HG03025 (cell line): ENCODE results near the gene RAB24.
"Not testable (repeated sequence)": the region's sequence is repeated elsewhere in the genome, so short reads cannot be mapped to it uniquely, and the experiment has no call there.

Experiments
- ATAC-seq: cut with Tn5 transposase; IDR thresholded peaks from one replicate; pipeline ENCODE4 v1.9.1; 2021; ENCODE audit warnings: mild to moderate bottlenecking, moderate library complexity; ENCODE audit not compliant: unreplicated experiment, low FRiP score

RAB24 gene

DNA sequence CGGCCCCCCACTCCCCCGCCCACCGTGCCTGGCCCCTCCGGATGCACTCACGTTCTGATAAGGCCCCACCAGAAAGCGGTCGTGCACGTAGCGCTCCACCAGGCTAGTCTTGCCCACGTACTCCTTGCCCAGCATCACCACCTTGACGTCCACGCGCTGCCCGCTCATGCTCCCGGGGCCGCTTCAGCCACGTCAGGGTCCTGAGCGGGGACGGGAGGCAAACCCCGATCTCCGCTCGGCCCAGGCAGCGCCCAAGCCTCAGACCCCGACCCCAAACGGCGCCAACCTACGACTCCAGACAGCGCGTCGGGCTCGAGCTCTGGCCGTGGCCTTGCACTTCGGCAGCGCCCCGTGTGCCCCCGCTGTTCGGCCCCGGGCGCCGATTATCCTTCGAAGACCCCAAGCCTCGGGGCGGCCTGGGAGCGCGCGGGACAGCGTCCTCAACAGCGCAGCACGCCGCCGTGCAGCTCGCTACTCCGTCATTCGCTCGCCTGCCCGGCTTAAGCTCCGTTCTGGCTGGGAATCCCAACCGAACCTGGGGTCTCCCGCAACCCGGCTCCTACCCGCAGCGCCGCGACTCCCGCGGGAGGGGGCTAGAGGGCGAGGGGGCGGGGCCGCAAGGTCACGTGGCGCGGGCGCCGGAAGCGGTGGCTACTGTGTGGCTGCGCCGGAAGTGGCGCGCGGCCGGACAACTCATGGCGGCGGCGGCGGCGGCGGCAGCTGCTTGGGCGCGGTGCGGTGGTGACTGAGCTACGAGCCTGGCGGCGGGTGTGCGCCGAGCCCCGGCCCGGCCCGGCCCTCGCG, at the start of gene RAB24, which contains the start of gene PRELID1:
RAB24 (minus strand) TSS at position 599 of the 804 bp plus-strand sequence; CDS start at position 168, 431 bp downstream.
PRELID1 (plus strand) TSS at position 679 of the 804 bp plus-strand sequence. CDS start 187 bp downstream, outside the sequence.
- ATAC-seq, result peak; percentile 59

DNA sequence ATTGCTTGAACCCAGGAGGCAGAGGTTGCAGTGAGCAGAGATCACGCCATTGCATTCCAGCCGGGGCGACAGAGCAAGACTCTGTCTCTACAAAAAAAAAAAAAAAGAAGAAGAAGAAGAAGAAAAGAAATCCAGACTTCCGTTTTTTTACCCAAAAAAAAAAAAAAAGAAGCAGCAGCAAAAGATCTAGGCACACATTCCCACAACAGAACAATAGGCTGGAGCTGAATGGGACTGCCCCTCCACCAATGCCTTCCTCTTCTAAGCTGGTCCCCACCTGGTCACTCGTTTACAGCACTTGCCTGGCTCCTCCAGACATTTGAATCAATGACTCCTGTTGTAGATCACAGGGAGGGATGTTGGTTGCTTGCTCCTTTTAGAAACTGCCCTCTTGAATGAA, 49.6 kb upstream of the RAB24 start:
- ATAC-seq, result no peak

GRCh38 chr5:177351392-177352329, 48.1 kb upstream of the RAB24 start, which contains the start of gene LMAN2:
TSS of gene LMAN2 (minus strand) at chr5:177351668. CDS start at chr5:177351647, 21 bp downstream.
- ATAC-seq, result peak; percentile 89

DNA sequence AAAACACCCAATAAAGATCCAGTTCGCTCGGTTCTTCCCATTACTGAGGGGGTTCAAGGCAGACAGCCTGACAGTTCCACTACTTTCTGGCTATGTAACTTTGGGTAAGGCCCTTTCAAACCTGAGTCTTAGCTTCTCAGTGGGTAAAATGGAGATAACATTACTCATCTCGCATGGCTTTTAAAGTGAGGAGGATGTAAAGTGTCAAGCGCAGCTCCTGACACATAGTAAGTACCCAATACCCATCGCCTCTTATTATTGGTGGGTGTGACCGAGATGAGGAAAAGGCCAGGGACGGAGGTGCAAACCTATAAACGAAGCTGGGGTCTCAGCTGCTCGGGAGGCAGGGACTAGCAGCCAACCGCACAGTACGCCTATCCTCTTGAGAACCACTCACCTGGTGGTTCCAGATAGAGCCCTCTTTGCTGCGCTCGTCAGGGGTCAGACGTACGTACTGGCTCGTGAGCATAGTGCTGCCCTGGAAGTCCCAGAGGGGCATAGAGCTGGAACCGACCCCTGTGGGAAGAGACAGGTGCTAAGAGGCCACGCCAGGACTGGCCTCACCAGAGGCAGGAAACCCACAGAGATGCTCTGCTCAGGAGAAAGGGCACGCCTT, 47.4 kb upstream of the RAB24 start:
- ATAC-seq, result peak; percentile 8

GRCh38 chr5:177349762-177350161, 46.2 kb upstream of the RAB24 start:
- no peak for ATAC-seq

GRCh38 chr5:177349362-177349647, 45.8 kb upstream of the RAB24 start:
- ATAC-seq, result no peak

GRCh38 chr5:177347699-177348098, 44.2 kb upstream of the RAB24 start:
- ATAC-seq, result no peak

- ATAC-seq, result no peak
Measured at GRCh38 chr5:177346820-177347219, 43.3 kb upstream of the RAB24 start.

GRCh38 chr5:177344891-177345290, 41.4 kb upstream of the RAB24 start:
- ATAC-seq, result no peak

DNA sequence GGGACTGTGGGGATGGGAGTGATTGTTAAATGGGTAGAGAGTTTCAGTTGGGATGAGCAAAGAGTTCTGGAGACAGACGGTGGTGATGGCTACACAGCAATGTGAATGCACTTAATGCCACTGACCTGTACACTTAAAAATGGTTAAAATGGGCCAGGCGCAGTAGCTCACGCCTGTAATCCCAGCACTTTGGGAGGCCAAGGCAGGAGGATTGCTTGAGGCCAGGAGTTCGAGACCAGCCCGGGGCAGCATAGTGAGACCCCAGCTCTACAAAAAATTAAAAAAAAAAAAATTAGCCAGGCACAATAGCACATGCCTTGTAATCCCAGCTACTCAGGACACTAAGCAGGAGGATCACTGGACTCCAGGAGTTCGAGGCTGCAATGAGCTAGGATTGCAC, 40.3 kb upstream of the RAB24 start:
- ATAC-seq, result no peak

GRCh38 chr5:177343000-177343399, 39.5 kb upstream of the RAB24 start:
- not testable (repeated sequence) for ATAC-seq

- no peak for ATAC-seq
Measured at GRCh38 chr5:177339107-177339638, 35.7 kb upstream of the RAB24 start.

GRCh38 chr5:177338251-177339106, 35.0 kb upstream of the RAB24 start:
- ATAC-seq, result no peak

DNA sequence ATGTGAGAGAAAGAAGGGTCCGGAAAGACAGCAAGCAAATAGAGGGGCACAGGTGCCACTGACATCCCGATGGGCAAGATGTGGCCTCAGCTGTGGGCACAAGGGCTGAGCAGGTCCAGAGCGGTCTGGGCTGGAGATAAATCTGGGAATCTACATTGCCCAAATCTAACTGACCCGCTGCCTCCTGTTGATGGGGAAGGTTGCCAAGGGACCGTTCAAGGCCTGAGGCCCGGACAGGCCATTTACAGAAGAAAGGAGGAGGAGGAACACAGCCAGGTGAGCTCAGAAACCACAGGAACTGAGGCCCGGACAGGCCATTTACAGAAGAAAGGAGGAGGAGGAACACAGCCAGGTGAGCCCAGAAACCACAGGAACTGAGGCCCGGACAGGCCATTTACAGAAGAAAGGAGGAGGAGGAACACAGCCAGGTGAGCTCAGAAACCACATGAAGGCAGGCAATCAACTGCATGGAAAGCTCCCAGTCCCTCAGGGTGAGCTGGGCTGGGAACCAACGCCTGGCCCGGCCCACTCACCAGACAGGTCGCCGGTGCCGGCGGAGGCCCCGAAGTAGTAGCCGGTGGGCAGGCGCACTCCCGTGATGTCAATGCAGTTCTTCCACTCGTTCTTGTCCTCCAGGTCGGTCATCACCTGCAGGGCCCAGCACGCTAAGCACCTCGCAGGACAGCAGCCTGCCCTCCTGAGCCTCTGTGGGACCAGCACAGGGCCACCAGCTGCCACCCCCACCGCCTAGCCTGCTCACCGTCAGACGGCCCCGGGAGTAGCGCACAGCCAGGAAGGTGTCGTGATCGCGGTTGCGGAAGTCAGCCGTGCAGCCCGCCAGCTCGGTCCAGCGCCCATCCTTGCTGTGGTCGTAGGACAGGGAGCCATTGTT, 33.3 kb upstream of the RAB24 start:
- no peak for ATAC-seq

- no peak for ATAC-seq
Measured at GRCh38 chr5:177336112-177336511, 32.6 kb upstream of the RAB24 start.

GRCh38 chr5:177335701-177336065, 32.2 kb upstream of the RAB24 start:
- ATAC-seq, result no peak

GRCh38 chr5:177334781-177335700, 31.5 kb upstream of the RAB24 start:
- no peak for ATAC-seq

GRCh38 chr5:177334155-177334551, 30.6 kb upstream of the RAB24 start:
- ATAC-seq, result no peak
